Fibroblast of lung (primary cell): Measurements from ENCODE around the gene PXMP4. TPM values are rescaled to one million over a fixed set of nuclear protein-coding genes. Genes with fewer than 3 reads are reported as not detected.

ENCODE experiments used
- DNase-seq, 2 donors: peaks; one replicate each; pipeline versions ENCODE4 v3.0.0 to v3.0.0-alpha.2; 2010; ENCODE audit warnings: low read depth in 2 of 2
- H2AFZ ChIP-seq: 2 replicates; pipeline ENCODE4 v1.5.1; 2012; ENCODE audit warnings: low read length, control low read depth, inconsistent platforms
- H3K27ac ChIP-seq: 2 replicates; pipeline ENCODE4 v1.5.1; 2011; ENCODE audit warnings: low read length, control low read depth; ENCODE audit not compliant: insufficient read depth
- H3K27me3 ChIP-seq: 2 replicates; pipeline ENCODE4 v1.5.1; 2011; ENCODE audit warnings: mild to moderate bottlenecking, low read length; ENCODE audit not compliant: control insufficient read depth, insufficient read depth
- H3K36me3 ChIP-seq: 2 replicates; pipeline ENCODE4 v1.5.1; 2011; ENCODE audit warnings: low read length; ENCODE audit not compliant: control insufficient read depth, insufficient read depth
- H3K4me1 ChIP-seq: 2 replicates; pipeline ENCODE4 v1.5.1; 2011; ENCODE audit warnings: low read length; ENCODE audit not compliant: control insufficient read depth, insufficient read depth; ENCODE audit errors: extremely low read depth
- H3K4me2 ChIP-seq: 2 replicates; pipeline ENCODE4 v1.5.1; 2011; ENCODE audit warnings: low read length, control low read depth; ENCODE audit not compliant: insufficient read depth; ENCODE audit errors: extremely low read depth
- H3K4me3 ChIP-seq, 4 experiments: fragments of 200-600 bp in 1 of 4; sonication (generic) in 1 of 4; replicated peaks in 1 of 4; 2 replicates each; pipeline ENCODE4 v1.5.1; 2011 to 2016; ENCODE audit warnings: low read length in 4 of 4, low read depth in 3 of 4, mild to moderate bottlenecking in 3 of 4, control low read depth in 2 of 4, inconsistent platforms in 1 of 4, mixed read lengths in 1 of 4; ENCODE audit not compliant: insufficient read depth in 1 of 4; ENCODE audit errors: control extremely low read depth in 1 of 4
- H3K79me2 ChIP-seq: 2 replicates; pipeline ENCODE4 v1.5.1; 2012; ENCODE audit warnings: mild to moderate bottlenecking, low read length, inconsistent platforms; ENCODE audit not compliant: control insufficient read depth, insufficient read depth
- H3K9ac ChIP-seq: 2 replicates; pipeline ENCODE4 v1.5.1; 2011; ENCODE audit warnings: mild to moderate bottlenecking, low read length, control low read depth; ENCODE audit not compliant: insufficient read depth
- H3K9me3 ChIP-seq: 2 replicates; pipeline ENCODE4 v1.5.1; 2012; ENCODE audit warnings: low read depth, low read length; ENCODE audit not compliant: control insufficient read depth, insufficient read depth
- H4K20me1 ChIP-seq: 2 replicates; pipeline ENCODE4 v1.5.1; 2011; ENCODE audit warnings: low read length; ENCODE audit not compliant: control insufficient read depth, insufficient read depth; ENCODE audit errors: extremely low read depth
- CTCF ChIP-seq, 2 donors: IDR thresholded peaks in 1 of 2; conservative IDR thresholded peaks in 1 of 2; 1 replicate in 1 of 2; 2 replicates in 1 of 2; pipeline ENCODE4 v1.5.1; 2011 to 2012; ENCODE audit warnings: low read length in 2 of 2, control low read depth in 1 of 2, inconsistent platforms in 1 of 2, low read depth in 1 of 2, mild to moderate bottlenecking in 1 of 2
- EZH2 ChIP-seq: IDR thresholded peaks from 2 replicates; pipeline ENCODE4 v1.5.1; 2012; ENCODE audit warnings: low read length, control low read depth, mild to moderate bottlenecking; ENCODE audit errors: missing control alignments
- polyA plus RNA-seq, 2 donors: library from polyadenylated mRNA; depleted of rRNA in 1 of 2; stranded (reverse) in 1 of 2; unstranded in 1 of 2; fragments of >200 nt; gene quantifications; 2 replicates each; pipeline ENCODE4 v1.2.1, GENCODE V29; 2011 to 2012; ENCODE audit warnings: missing spikeins in 1 of 2
- total RNA-seq: library from RNA; depleted of rRNA; stranded (reverse); fragments of >200 nt; gene quantifications from 2 replicates; pipeline ENCODE4 v1.2.1, GENCODE V29; 2014

The PXMP4 gene
- total and polyA plus RNA-seq, 2 donors (not counting 1 experiment from before 2014, with no cell fraction given): 4.1 to 6.3 TPM

DNA sequence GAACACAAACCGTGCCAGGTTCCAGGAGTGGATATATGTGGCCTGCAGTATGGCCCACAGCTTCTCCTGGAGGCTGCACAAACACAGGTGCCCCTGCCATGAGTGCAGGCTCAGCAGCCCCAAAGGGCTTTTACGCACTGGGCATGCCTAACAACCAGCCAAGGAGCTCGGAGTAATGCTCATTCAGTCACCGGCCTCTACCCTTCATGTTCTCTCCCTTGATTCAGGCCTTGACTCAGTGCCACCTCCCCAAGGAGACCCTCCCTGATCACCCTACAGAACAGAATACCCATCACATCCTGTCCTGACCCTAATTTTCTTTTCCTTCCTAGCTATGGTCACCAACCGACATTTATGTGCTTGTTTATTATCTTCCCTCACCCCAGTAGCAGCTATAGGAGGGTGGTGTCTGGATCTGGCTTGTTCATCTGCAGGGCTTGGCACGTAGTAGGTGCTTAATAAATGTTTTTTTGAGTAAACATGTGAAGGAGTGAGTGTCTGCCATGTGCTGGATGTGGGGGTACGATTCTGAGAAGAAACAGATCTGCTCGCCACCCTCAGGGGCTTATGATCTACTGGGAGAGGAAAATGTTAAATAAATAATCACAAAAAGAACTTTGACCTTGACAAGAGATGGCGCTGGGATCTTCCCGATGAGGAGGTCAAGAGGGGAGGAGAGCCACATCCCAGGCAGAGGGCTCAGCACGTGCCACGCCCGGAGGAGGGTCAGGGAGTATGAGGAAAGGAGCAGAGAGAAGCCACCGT is 9.2 kb downstream of the PXMP4 start:
- H2AFZ ChIP-seq: no peak overlapping the region
- TF ChIP-seq CTCF (conservative IDR thresholded peaks at IDR 0.05 in 1 of 2, IDR thresholded peaks at IDR 0.05 in 1 of 2; ENCODE audit: low read depth in 1 of 2, low read length in 2 of 2): no peak
- TF ChIP-seq EZH2: no peak
- peaks cover 2% of the 10 kb centered on the region for H3K36me3 ChIP-seq
- no peak overlapping the region for H3K9ac ChIP-seq
- no peaks in the 10 kb centered on the region for H4K20me1 ChIP-seq
- H3K4me3 ChIP-seq: no peak overlapping the region
- no peaks in the 10 kb centered on the region for H3K27me3 ChIP-seq
- no peak overlapping the region for H3K27ac ChIP-seq
- H3K79me2 ChIP-seq: no peaks in the 10 kb centered on the region
- no peak overlapping the region for H3K4me2 ChIP-seq
- no peaks in the 10 kb centered on the region for H3K9me3 ChIP-seq
- no peak for DNase-seq
- peaks cover 3% of the 10 kb centered on the region for H3K4me1 ChIP-seq

DNA sequence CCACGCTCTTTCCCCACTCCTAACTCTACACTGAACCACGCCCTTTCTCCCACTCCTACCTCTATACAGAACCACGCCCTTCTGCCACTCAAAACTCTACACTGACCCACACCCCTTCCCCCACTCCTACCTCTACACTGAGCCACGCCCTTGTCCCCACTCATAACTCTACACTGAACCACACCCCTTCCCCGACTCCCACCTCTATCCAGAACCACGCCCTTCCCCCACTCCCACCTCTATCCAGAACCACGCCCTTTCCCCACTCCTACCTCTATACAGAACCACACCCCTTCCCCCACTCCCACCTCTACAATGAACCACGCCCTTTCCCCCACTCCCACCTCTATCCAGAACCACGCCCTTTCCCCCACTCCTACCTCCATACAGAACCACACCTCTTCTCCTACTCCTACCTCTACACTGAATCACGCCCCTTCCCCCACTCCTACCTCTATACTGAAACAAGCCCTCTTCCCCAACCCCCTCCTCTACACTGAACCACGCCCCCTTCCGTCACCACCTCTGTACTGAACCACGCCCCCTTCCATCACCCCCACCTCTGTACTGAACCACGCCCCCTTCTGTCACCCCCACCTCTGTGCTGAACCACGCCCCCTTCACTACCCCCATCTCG is 10.1 kb downstream of the PXMP4 start:
- Histone ChIP-seq H3K27ac (no peak overlapping the region), H3K9me3 (no peaks in the 10 kb centered on the region), H3K27me3 (no peaks in the 10 kb centered on the region), H3K36me3 (peaks cover 2% of the 10 kb centered on the region), H3K4me2 (no peak overlapping the region), H3K4me3 (no peak overlapping the region), H3K4me1 (peaks cover 3% of the 10 kb centered on the region), H3K79me2 (no peaks in the 10 kb centered on the region), H3K9ac (no peak overlapping the region), H4K20me1 (no peaks in the 10 kb centered on the region), H2AFZ (no peak overlapping the region)
- DNase-seq: no peak
- TF ChIP-seq EZH2: no peak
- TF ChIP-seq CTCF (conservative IDR thresholded peaks at IDR 0.05 in 1 of 2, IDR thresholded peaks at IDR 0.05 in 1 of 2; ENCODE audit: low read depth in 1 of 2, low read length in 2 of 2): no peak

- H3K27ac ChIP-seq: no peak overlapping the region
- no peak overlapping the region for H3K4me2 ChIP-seq
- H3K9me3 ChIP-seq: no peaks in the 10 kb centered on the region
- no peaks in the 10 kb centered on the region for H3K79me2 ChIP-seq
- H3K36me3 ChIP-seq: peaks cover 2% of the 10 kb centered on the region
- H3K4me1 ChIP-seq: peaks cover 3% of the 10 kb centered on the region
- TF ChIP-seq CTCF (conservative IDR thresholded peaks at IDR 0.05 in 1 of 2, IDR thresholded peaks at IDR 0.05 in 1 of 2; ENCODE audit: low read depth in 1 of 2, low read length in 2 of 2) (no peak), EZH2 (no peak)
- H3K27me3 ChIP-seq: no peaks in the 10 kb centered on the region
- H2AFZ ChIP-seq: no peak overlapping the region
- H3K4me3 ChIP-seq: no peak overlapping the region
- H4K20me1 ChIP-seq: no peaks in the 10 kb centered on the region
- DNase-seq: no peak
- no peak overlapping the region for H3K9ac ChIP-seq
Measured at GRCh38 chr20:33709398-33709797, 10.7 kb downstream of the PXMP4 start.
